DND-41 (cell line): ENCODE data around the gene RAPGEF5.

Source experiments
- EZH2 ChIP-seq: IDR thresholded peaks from 3 replicates; pipeline ENCODE4 v1.6.1; 2012; ENCODE audit warnings: borderline replicate concordance, low read depth, mild to moderate bottlenecking, moderate library complexity, low read length, inconsistent platforms; ENCODE audit not compliant: severe bottlenecking
- TF ChIP-seq, protein P1 (sequence below): IDR thresholded peaks from 2 replicates; pipeline ENCODE4 v1.5.1; 2012; ENCODE audit warnings: borderline replicate concordance, low read length, moderate library complexity, mild to moderate bottlenecking; ENCODE audit not compliant: poor library complexity, severe bottlenecking; ENCODE audit errors: extremely low read depth

DNA sequence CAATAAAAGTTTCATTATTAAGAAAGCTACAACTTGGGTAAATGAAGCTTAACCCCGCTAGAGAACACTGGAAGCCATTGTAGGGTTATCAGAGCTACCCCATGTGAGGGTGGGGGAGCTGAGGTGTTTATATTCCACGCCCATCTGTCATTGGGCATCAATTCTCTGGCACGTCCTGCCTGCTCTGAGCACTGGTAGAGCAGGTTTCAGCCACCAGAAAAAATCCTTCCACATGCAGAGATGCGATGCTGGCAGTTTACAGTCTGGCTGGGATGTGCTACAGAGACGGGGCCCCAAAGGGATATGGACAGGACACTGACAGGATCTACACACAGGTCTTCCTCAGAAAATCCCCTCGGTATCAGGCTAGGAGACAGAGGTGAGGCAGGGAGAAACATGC is 15.9 kb upstream of the RAPGEF5 start:
- TF ChIP-seq, protein P1, sequence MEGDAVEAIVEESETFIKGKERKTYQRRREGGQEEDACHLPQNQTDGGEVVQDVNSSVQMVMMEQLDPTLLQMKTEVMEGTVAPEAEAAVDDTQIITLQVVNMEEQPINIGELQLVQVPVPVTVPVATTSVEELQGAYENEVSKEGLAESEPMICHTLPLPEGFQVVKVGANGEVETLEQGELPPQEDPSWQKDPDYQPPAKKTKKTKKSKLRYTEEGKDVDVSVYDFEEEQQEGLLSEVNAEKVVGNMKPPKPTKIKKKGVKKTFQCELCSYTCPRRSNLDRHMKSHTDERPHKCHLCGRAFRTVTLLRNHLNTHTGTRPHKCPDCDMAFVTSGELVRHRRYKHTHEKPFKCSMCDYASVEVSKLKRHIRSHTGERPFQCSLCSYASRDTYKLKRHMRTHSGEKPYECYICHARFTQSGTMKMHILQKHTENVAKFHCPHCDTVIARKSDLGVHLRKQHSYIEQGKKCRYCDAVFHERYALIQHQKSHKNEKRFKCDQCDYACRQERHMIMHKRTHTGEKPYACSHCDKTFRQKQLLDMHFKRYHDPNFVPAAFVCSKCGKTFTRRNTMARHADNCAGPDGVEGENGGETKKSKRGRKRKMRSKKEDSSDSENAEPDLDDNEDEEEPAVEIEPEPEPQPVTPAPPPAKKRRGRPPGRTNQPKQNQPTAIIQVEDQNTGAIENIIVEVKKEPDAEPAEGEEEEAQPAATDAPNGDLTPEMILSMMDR = no peak
- no peak for TF ChIP-seq EZH2
